Pancreas (tissue), 10 donors: ENCODE results near the gene BTBD1. TPM values are rescaled to one million over a fixed set of nuclear protein-coding genes. Genes with fewer than 3 reads are reported as not detected.

ENCODE experiments used
- ATAC-seq, 4 donors: fragments of 200-7000 bp; cut with Tn5 transposase; one replicate each; pipeline versions ENCODE4 v1.8.0 to v1.9.1; 2020; ENCODE audit warnings: mild to moderate bottlenecking in 4 of 4, moderate library complexity in 4 of 4
- DNase-seq, 6 donors: peaks; one replicate each; pipeline ENCODE4 v3.0.0-alpha.2; 2020
- FAIRE-seq: peaks from 2 replicates; lab custom pipeline; 2012; peaks lifted over from hg19 to GRCh38; lab: Jason Lieb, UNC
- H3K27ac ChIP-seq, 4 donors: fragments of 200-600 bp; sonication (generic); 1 replicate in 3 of 4; 2 replicates in 1 of 4; pipeline versions ENCODE4 v1.5.0 to v1.8.0; 2020
- H3K27me3 ChIP-seq, 4 donors: fragments of 200-600 bp; one replicate each; pipeline ENCODE4 v1.8.0; 2021
- H3K36me3 ChIP-seq, 3 donors: fragments of 200-600 bp; sonication (generic) in 1 of 3; one replicate each; pipeline versions ENCODE4 v1.5.0 to v1.8.0; 2020 to 2021
- H3K4me1 ChIP-seq, 3 donors: fragments of 200-600 bp; one replicate each; pipeline ENCODE4 v1.8.0; 2021
- H3K4me3 ChIP-seq, 4 donors: fragments of 200-600 bp; sonication (generic) in 2 of 4; one replicate each; pipeline versions ENCODE4 v1.5.0 to v1.8.0; 2020 to 2021
- H3K9me3 ChIP-seq, 4 donors: fragments of 200-600 bp; one replicate each; pipeline ENCODE4 v1.8.0; 2021
- WGBS, 2 donors: extraction: QIAGEN DNeasy Blood & Tissue Kit; methylation state at CpG; one replicate each; pipeline ENCODE4 v1.1.7; 2013; 5-methylcytosine and 5-hydroxymethylcytosine counted together
- intact Hi-C, 3 donors: fragments of 100-400 bp; cut with DNase I; formaldehyde crosslinking; loops; one replicate each; pipeline versions ENCODE4 v1.11.1 to v1.14.2; 2022
- polyA plus RNA-seq, 2 donors: library from polyadenylated mRNA; stranded (reverse); fragments of 200-250 nt; gene quantifications; one replicate each; pipeline ENCODE4 v1.2.3, GENCODE V29; 2013
- total RNA-seq, 6 donors: library from RNA; stranded (reverse); fragmentation: NEBNext Ultra II Directional in 4 of 6; extraction: Animal tissue kit (Norgen Biotek cat#: 25700) in 4 of 6; gene quantifications; one replicate each; pipeline versions ENCODE4 v1.2.1 to v1.2.4, GENCODE V29; 2021 to 2023
- TF ChIP-seq, protein P1 (sequence below), 4 donors: fragments of 200-600 bp; sonication (generic) in 3 of 4; IDR thresholded peaks; one replicate each; pipeline versions ENCODE4 v1.5.0 to v1.8.0; 2021; ENCODE audit warnings: antibody characterized with exemption in 4 of 4
- donor health status: healthy with polysubstance abuse.
- donor health status: DM: no; HTN: no; CAD: no; lungs with moderate emphysema.
- donor health status: DM: no; HTN: no; CAD: no.
- donor health status: control.
- donor health status: control.
- donor health status: Bipolar disorder and iron deficiency.
- donor health status: DM: yes; HTN: yes; CAD: no.
- donor health status: DM: no; HTN: no; CAD: no.
- donor health status: DM: no; HTN: no; CAD: no.
- donor health status: DM: yes; HTN: yes; CAD: no.

Gene BTBD1
- total and polyA plus RNA-seq, 8 donors: 5.1 to 24.4 (median 15.3) TPM

DNA sequence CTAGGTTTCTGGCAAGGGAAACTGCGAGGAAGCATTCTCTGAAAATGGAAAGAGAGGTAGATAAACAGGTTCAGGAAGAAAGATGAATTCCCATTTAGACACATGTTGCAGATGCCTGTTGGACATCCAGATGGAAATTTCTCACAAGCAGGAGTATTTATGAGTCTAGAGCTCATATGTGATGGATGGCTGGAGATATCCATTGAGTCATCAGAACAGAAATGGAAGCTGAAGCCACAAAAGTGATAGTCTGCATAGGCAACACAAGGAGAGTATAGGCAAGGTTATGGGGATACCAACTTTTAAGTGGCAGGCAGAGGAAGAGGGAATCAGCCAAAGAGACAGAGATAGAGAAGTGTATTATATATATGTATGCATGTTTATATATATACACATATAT is 87.3 kb downstream of the BTBD1 start:
- Histone ChIP-seq H3K27me3 (no peaks in the 10 kb centered on the region), H3K36me3 (no peaks in the 10 kb centered on the region), H3K4me1 (no peaks in the 10 kb centered on the region), H3K9me3 (no peaks in the 10 kb centered on the region), H3K4me3 (no peak overlapping the region), H3K27ac (no peak overlapping the region)
- DNase-seq (no peak), FAIRE-seq (no peak), ATAC-seq (no peak)
- TF ChIP-seq, protein P1, sequence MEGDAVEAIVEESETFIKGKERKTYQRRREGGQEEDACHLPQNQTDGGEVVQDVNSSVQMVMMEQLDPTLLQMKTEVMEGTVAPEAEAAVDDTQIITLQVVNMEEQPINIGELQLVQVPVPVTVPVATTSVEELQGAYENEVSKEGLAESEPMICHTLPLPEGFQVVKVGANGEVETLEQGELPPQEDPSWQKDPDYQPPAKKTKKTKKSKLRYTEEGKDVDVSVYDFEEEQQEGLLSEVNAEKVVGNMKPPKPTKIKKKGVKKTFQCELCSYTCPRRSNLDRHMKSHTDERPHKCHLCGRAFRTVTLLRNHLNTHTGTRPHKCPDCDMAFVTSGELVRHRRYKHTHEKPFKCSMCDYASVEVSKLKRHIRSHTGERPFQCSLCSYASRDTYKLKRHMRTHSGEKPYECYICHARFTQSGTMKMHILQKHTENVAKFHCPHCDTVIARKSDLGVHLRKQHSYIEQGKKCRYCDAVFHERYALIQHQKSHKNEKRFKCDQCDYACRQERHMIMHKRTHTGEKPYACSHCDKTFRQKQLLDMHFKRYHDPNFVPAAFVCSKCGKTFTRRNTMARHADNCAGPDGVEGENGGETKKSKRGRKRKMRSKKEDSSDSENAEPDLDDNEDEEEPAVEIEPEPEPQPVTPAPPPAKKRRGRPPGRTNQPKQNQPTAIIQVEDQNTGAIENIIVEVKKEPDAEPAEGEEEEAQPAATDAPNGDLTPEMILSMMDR (IDR thresholded peaks at IDR 0.05): no peak
- intact Hi-C loops: no loop called here
- WGBS, 2 donors: 89 to 95% methylated on average over 1 of the region's 1 CpG

DNA sequence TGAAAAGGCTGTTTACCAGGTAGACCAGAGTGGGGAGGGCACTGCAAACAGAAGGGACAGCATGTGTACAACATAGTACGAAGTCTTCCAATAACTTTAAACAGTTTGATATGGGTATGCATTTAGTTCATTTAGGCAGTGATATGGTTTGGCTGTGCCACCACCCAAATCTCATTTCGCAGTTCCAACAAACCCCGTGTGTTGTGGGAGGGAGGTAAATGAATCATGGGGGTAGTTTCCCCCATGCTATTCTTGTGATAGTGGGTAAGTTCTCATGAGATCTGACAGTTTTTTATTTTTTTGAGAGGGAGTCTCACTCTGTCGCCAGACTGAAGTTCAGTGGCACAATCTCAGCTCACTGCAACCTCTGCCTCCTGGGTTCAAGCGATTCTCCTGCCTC is 88.6 kb downstream of the BTBD1 start:
- TF ChIP-seq, protein P1 (IDR thresholded peaks at IDR 0.05): no peak
- ATAC-seq (no peak), FAIRE-seq (no peak), DNase-seq (no peak)
- Histone ChIP-seq H3K27me3 (no peaks in the 10 kb centered on the region), H3K4me3 (no peak overlapping the region), H3K4me1 (no peaks in the 10 kb centered on the region), H3K36me3 (no peaks in the 10 kb centered on the region), H3K27ac (no peak overlapping the region), H3K9me3 (no peaks in the 10 kb centered on the region)
- intact Hi-C loops: no loop called here
- WGBS, 2 donors: 97% methylated on average over 5 of the region's 5 CpGs

DNA sequence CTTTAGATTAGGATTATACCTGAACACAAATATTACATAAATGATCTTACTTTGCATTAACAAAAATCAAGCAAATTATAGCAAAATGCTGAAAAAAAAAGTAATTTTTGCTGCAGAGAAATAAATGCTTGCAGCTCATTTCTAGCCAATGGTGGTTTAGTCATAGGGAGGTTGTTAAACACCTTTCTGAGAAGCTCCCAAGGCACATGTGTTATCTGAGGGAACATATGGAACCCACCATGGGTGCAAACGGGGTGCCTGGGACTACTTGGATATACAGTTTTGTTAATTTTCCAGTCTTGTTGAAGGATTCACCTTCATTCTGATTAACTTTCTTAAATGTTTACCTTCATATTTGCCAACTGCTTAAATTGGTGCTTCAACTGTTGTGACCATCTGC is 90.0 kb downstream of the BTBD1 start:
- Histone ChIP-seq H3K4me3 (no peak overlapping the region), H3K27me3 (no peaks in the 10 kb centered on the region), H3K4me1 (peaks cover 0 to 10% (median 0%) of the 10 kb centered on the region in 3 donors), H3K36me3 (no peaks in the 10 kb centered on the region), H3K9me3 (no peaks in the 10 kb centered on the region), H3K27ac (no peak overlapping the region)
- DNase-seq (no peak), ATAC-seq (no peak), FAIRE-seq (no peak)
- intact Hi-C loops: no loop called here
- TF ChIP-seq, protein P1 (IDR thresholded peaks at IDR 0.05): no peak
- 88 to 93% methylated on average over 1 of the region's 1 CpG for WGBS, 2 donors

DNA sequence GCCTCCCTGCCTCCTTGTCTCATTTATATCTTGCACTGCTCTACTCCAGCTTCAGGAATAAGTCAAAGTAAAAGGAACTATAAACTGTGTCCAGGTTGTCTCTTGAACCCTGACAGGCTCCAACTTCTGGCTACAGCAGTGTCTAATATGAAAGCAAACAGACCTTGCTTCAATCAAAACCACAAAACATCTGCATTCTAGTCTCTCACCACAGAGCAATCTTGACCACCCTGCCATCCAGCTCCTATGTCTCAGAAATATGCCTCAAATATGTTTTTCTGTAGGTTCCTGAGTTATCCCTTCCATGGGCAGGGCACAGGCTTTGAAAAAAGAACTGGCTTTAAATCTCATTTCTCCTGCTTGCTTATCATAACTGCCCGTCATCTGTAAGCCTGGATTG is 94.1 kb downstream of the BTBD1 start:
- H3K27me3 ChIP-seq: no peaks in the 10 kb centered on the region
- peak in 1 of 4 donors; percentile 17 for ATAC-seq
- no peaks in the 10 kb centered on the region for H3K36me3 ChIP-seq
- H3K4me3 ChIP-seq: no peak overlapping the region
- no peaks in the 10 kb centered on the region for H3K9me3 ChIP-seq
- no peak for DNase-seq
- peaks cover 11 to 33% (median 19%) of the 10 kb centered on the region in 3 donors for H3K4me1 ChIP-seq
- H3K27ac ChIP-seq: no peak overlapping the region
- intact Hi-C loops: no loop called here
- no peak for FAIRE-seq
- WGBS, 2 donors: 19 to 28% methylated on average over 1 of the region's 1 CpG
- TF ChIP-seq, protein P1 (IDR thresholded peaks at IDR 0.05): no peak

DNA sequence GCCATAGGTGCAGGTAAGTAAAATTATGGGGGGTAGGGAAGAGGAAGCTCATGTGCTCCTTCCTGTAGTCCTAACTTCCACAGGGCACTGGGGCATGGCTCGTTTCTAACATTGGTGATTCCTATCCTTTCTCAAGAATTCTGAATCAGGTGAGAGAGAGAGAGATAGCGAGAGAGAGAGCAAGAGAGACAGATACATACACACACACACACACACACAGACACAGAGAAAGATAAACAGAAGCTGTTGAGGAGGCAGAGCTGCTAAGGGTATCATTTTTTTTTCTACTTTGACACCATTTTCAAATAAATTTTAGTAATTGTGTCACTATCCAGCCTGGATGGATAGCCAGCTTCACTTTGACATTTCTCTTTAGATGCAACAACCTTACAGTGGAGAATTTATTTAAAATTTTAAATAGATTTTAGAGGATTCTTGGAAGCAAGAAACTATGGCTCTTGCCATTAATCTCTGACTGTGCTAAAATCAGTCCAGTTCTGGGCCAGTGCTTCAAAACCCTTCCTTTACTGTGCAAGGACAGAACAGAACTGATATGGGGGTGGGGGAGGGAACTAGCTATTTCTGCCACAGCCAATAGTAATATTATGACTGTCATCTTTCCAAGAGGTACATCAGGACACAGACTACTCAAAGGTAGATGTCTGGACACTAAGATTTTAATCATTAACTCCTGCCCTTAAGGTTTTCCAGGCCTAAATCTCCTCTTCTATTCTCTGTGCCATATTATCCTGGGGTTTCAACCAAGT is 95.7 kb downstream of the BTBD1 start:
- H3K4me3 ChIP-seq: no peak overlapping the region
- H3K27me3 ChIP-seq: no peaks in the 10 kb centered on the region
- intact Hi-C loops: no loop called here
- H3K27ac ChIP-seq: peak overlapping the region in 2 of 4 donors; percentile 13 to 70
- ATAC-seq (peak in 3 of 4 donors; percentile 46 to 51 (median 48)), FAIRE-seq (no peak), DNase-seq (no peak)
- no peaks in the 10 kb centered on the region for H3K9me3 ChIP-seq
- H3K36me3 ChIP-seq: no peaks in the 10 kb centered on the region
- WGBS, 2 donors: 36 to 37% methylated on average over 2 of the region's 2 CpGs
- H3K4me1 ChIP-seq: peaks cover 11 to 33% (median 19%) of the 10 kb centered on the region in 3 donors
- TF ChIP-seq, protein P1 (IDR thresholded peaks at IDR 0.05): no peak
